Measurements from ENCODE around the gene CNKSR3. TPM values are rescaled to one million over a fixed set of nuclear protein-coding genes. Genes with fewer than 3 reads are reported as not detected.

The CNKSR3 gene
- polyA plus RNA-seq, 1 of the 3 experiments (the other 2 are of a cell fraction), result 1.6 TPM

GRCh38 chr6:154395316-154395715 is 115.2 kb downstream of the CNKSR3 start:
- Histone ChIP-seq H3K9me3 (no peaks in the 10 kb centered on the region), H3K36me3 (replicated peaks in 1 of 2; ENCODE audit: control insufficient read depth in 1 of 2, insufficient read depth in 2 of 2, low read length in 1 of 2) (no peaks in the 10 kb centered on the region), H3K4me2 (no peak overlapping the region), H3K79me2 (ENCODE audit: insufficient read depth) (no peaks in the 10 kb centered on the region), H4K20me1 (ENCODE audit: insufficient read depth) (no peaks in the 10 kb centered on the region), H3K9me2 (no peaks in the 10 kb centered on the region), H2AFZ (ENCODE audit: low read depth) (no peak overlapping the region), H3K4me3 (ENCODE audit: low read depth in 2 of 2, low read length in 1 of 2) (no peak overlapping the region), H3K27ac (ENCODE audit: low read depth in 2 of 2, low read length in 1 of 2) (no peak overlapping the region), H3F3A (replicated peaks; ENCODE audit: insufficient read depth) (peaks cover 5% of the 10 kb centered on the region), H3K27me3 (ENCODE audit: insufficient read depth) (no peaks in the 10 kb centered on the region), H3K4me1 (ENCODE audit: control insufficient read depth in 1 of 2, insufficient read depth in 2 of 2, low read depth in 1 of 2, low read length in 1 of 2) (no peaks in the 10 kb centered on the region), H3K9ac (no peak overlapping the region)
- ChIA-PET POLR2A (no interaction called here), CTCF (no interaction called here)
- TF ChIP-seq EZH2phosphoT487 (IDR thresholded peaks at IDR 0.05; ENCODE audit: borderline replicate concordance, low read depth) (no peak), POLR2AphosphoS5 (IDR thresholded peaks at IDR 0.05; ENCODE audit: low read depth, low read length) (no peak), YY1 (IDR thresholded peaks at IDR 0.05; ENCODE audit: low read depth) (no peak), FOSL2 (IDR thresholded peaks at IDR 0.05; ENCODE audit: borderline replicate concordance, low read depth) (no peak), RXRA (IDR thresholded peaks at IDR 0.05; ENCODE audit: borderline replicate concordance, low read depth) (no peak), PBX3 (IDR thresholded peaks at IDR 0.05) (no peak), ELF1 (IDR thresholded peaks at IDR 0.05) (no peak), USF2 (IDR thresholded peaks at IDR 0.05; ENCODE audit: borderline replicate concordance, low read depth, low read length) (no peak), SMC3 (IDR thresholded peaks at IDR 0.05; ENCODE audit: low read depth, low read length) (no peak), NRF1 (IDR thresholded peaks at IDR 0.05; ENCODE audit: low read depth, low read length) (no peak), CHD2 (IDR thresholded peaks at IDR 0.05; ENCODE audit: low read length, partially characterized antibody) (no peak), JUND (IDR thresholded peaks at IDR 0.05) (no peak), USF1 (IDR thresholded peaks at IDR 0.05; ENCODE audit: borderline replicate concordance, low read depth) (no peak), SIN3A (IDR thresholded peaks at IDR 0.05; ENCODE audit: borderline replicate concordance, low read depth, low read length) (no peak), FOXM1 (IDR thresholded peaks at IDR 0.05; ENCODE audit: low read depth) (no peak), RAD21 (IDR thresholded peaks at IDR 0.05; ENCODE audit: low read length) (no peak), MEF2A (IDR thresholded peaks at IDR 0.05; ENCODE audit: borderline replicate concordance, low read depth) (no peak), RFX5 (IDR thresholded peaks at IDR 0.05; ENCODE audit: low read length) (no peak)
- no peak for DNase-seq

- Histone ChIP-seq H3K9me3 (0 out of 2 replicates have a peak, but pooled peaks cover 3% of the 10 kb centered on the region), H3K9ac (no peak overlapping the region), H3K4me1 (ENCODE audit: control insufficient read depth in 1 of 2, insufficient read depth in 2 of 2, low read depth in 1 of 2, low read length in 1 of 2) (no peaks in the 10 kb centered on the region), H2AFZ (ENCODE audit: low read depth) (no peak overlapping the region), H3K9me2 (no peaks in the 10 kb centered on the region), H3K4me3 (ENCODE audit: low read depth in 2 of 2, low read length in 1 of 2) (no peak overlapping the region), H3F3A (replicated peaks; ENCODE audit: insufficient read depth) (peaks cover 5% of the 10 kb centered on the region), H3K79me2 (ENCODE audit: insufficient read depth) (no peaks in the 10 kb centered on the region), H3K27me3 (ENCODE audit: insufficient read depth) (no peaks in the 10 kb centered on the region), H4K20me1 (ENCODE audit: insufficient read depth) (no peaks in the 10 kb centered on the region), H3K4me2 (no peak overlapping the region), H3K27ac (ENCODE audit: low read depth in 2 of 2, low read length in 1 of 2) (no peak overlapping the region), H3K36me3 (replicated peaks in 1 of 2; ENCODE audit: control insufficient read depth in 1 of 2, insufficient read depth in 2 of 2, low read length in 1 of 2) (no peaks in the 10 kb centered on the region)
- POLR2A ChIA-PET, result no interaction called here
- CTCF ChIA-PET, result no interaction called here
- DNase-seq, result no peak
- 91% methylated on average over 3 of the region's 3 CpGs for WGBS (ENCODE audit: low lambda C conversion rate)
- TF ChIP-seq PBX3 (IDR thresholded peaks at IDR 0.05) (no peak), SIN3A (IDR thresholded peaks at IDR 0.05; ENCODE audit: borderline replicate concordance, low read depth, low read length) (no peak), TAF1 (IDR thresholded peaks at IDR 0.05; ENCODE audit: borderline replicate concordance, low read depth, low read length) (no peak), EP300 (IDR thresholded peaks at IDR 0.05; ENCODE audit: borderline replicate concordance in 1 of 2, low read depth in 1 of 2, low read length in 1 of 2) (no peak), RFX5 (IDR thresholded peaks at IDR 0.05; ENCODE audit: low read length) (no peak), USF1 (IDR thresholded peaks at IDR 0.05; ENCODE audit: borderline replicate concordance, low read depth) (no peak)
- TF ChIP-seq, protein P1, sequence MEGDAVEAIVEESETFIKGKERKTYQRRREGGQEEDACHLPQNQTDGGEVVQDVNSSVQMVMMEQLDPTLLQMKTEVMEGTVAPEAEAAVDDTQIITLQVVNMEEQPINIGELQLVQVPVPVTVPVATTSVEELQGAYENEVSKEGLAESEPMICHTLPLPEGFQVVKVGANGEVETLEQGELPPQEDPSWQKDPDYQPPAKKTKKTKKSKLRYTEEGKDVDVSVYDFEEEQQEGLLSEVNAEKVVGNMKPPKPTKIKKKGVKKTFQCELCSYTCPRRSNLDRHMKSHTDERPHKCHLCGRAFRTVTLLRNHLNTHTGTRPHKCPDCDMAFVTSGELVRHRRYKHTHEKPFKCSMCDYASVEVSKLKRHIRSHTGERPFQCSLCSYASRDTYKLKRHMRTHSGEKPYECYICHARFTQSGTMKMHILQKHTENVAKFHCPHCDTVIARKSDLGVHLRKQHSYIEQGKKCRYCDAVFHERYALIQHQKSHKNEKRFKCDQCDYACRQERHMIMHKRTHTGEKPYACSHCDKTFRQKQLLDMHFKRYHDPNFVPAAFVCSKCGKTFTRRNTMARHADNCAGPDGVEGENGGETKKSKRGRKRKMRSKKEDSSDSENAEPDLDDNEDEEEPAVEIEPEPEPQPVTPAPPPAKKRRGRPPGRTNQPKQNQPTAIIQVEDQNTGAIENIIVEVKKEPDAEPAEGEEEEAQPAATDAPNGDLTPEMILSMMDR (IDR thresholded peaks at IDR 0.05), result no peak
These were observed 115.9 kb downstream of the CNKSR3 start for GRCh38 chr6:154394571-154394970.
